GM15510 (cell line): ENCODE results near the gene TMEM212.

Source experiments
- POLR2A ChIP-seq: IDR thresholded peaks from 3 replicates; pipeline ENCODE4 v1.6.1; 2011; ENCODE audit warnings: borderline replicate concordance; ENCODE audit not compliant: insufficient read length; ENCODE audit errors: extremely low read depth

TMEM212 gene

GRCh38 chr3:171878461-171879225 lies 35.5 kb downstream of the TMEM212 start:
- TF ChIP-seq POLR2A = no peak

GRCh38 chr3:171879472-171879871 lies 36.3 kb downstream of the TMEM212 start:
- TF ChIP-seq POLR2A = no peak

- TF ChIP-seq POLR2A = no peak
Observed at GRCh38 chr3:171880101-171880870, 37.1 kb downstream of the TMEM212 start.

- TF ChIP-seq POLR2A = no peak
Observed at GRCh38 chr3:171881251-171881650, 38.1 kb downstream of the TMEM212 start.

GRCh38 chr3:171883257-171883892 lies 40.2 kb downstream of the TMEM212 start:
- TF ChIP-seq POLR2A = no peak

- no peak for TF ChIP-seq POLR2A
Observed at GRCh38 chr3:171883893-171884279, 40.7 kb downstream of the TMEM212 start.

GRCh38 chr3:171888466-171888865 lies 45.3 kb downstream of the TMEM212 start:
- no peak for TF ChIP-seq POLR2A

GRCh38 chr3:171890398-171890797 lies 47.2 kb downstream of the TMEM212 start:
- no peak for TF ChIP-seq POLR2A

GRCh38 chr3:171892457-171892856 lies 49.3 kb downstream of the TMEM212 start:
- no peak for TF ChIP-seq POLR2A

GRCh38 chr3:171895291-171895690 lies 52.1 kb downstream of the TMEM212 start:
- TF ChIP-seq POLR2A = no peak

GRCh38 chr3:171895900-171896299 lies 52.8 kb downstream of the TMEM212 start:
- no peak for TF ChIP-seq POLR2A

GRCh38 chr3:171896316-171896715 lies 53.2 kb downstream of the TMEM212 start:
- no peak for TF ChIP-seq POLR2A

GRCh38 chr3:171898192-171898591 lies 55.0 kb downstream of the TMEM212 start:
- no peak for TF ChIP-seq POLR2A

GRCh38 chr3:171900446-171900845 lies 57.3 kb downstream of the TMEM212 start:
- TF ChIP-seq POLR2A = no peak

GRCh38 chr3:171901615-171902312 lies 58.6 kb downstream of the TMEM212 start:
- no peak for TF ChIP-seq POLR2A

- no peak for TF ChIP-seq POLR2A
Observed at GRCh38 chr3:171904829-171905228, 61.7 kb downstream of the TMEM212 start.
